MM.1S (cell line): ENCODE data around the gene C1orf210.

ENCODE experiments used
- DNase-seq: peaks from one replicate; pipeline ENCODE4 v3.0.0-alpha.2; 2015
- H2AFZ ChIP-seq: fragments of 300-600 bp; sonication (generic); 2 replicates; pipeline ENCODE4 v1.6.0; 2016; ENCODE audit warnings: antibody characterized with exemption, low read length
- H3F3A ChIP-seq: fragments of 300-600 bp; sonication (generic); 2 replicates; pipeline ENCODE4 v1.6.1; 2016; ENCODE audit warnings: mild to moderate bottlenecking, antibody characterized with exemption, low read length, moderate library complexity, mixed read lengths; ENCODE audit not compliant: insufficient read depth
- H3K27ac ChIP-seq: fragments of 300-600 bp; sonication (generic); 2 replicates; pipeline ENCODE4 v1.5.1; 2016; ENCODE audit warnings: mild to moderate bottlenecking, low read length
- H3K27me3 ChIP-seq: fragments of 300-600 bp; sonication (generic); replicated peaks from 2 replicates; pipeline ENCODE4 v1.6.0; 2016; ENCODE audit warnings: low read length; ENCODE audit not compliant: insufficient read depth
- H3K36me3 ChIP-seq: fragments of 300-600 bp; sonication (generic); replicated peaks from 2 replicates; pipeline ENCODE4 v1.6.1; 2016; ENCODE audit warnings: mild to moderate bottlenecking, low read length, mixed read lengths; ENCODE audit not compliant: insufficient read depth
- H3K4me1 ChIP-seq: fragments of 300-600 bp; sonication (generic); 2 replicates; pipeline ENCODE4 v1.6.1; 2016; ENCODE audit warnings: low read length, mixed read lengths
- H3K4me2 ChIP-seq: fragments of 300-600 bp; sonication (generic); 2 replicates; pipeline ENCODE4 v1.6.0; 2016; ENCODE audit warnings: low read depth, low read length
- H3K4me3 ChIP-seq: fragments of 300-600 bp; sonication (generic); 2 replicates; pipeline ENCODE4 v1.5.1; 2016; ENCODE audit warnings: low read length, mixed read lengths
- H3K79me2 ChIP-seq: fragments of 300-600 bp; sonication (generic); 2 replicates; pipeline ENCODE4 v1.6.1; 2016; ENCODE audit warnings: mixed run types, low read length, mixed read lengths
- H3K9ac ChIP-seq: fragments of 300-600 bp; sonication (generic); 2 replicates; pipeline ENCODE4 v1.6.1; 2016; ENCODE audit warnings: low read length, mixed read lengths
- H3K9me2 ChIP-seq: fragments of 300-600 bp; sonication (generic); replicated peaks from 2 replicates; pipeline ENCODE4 v1.6.1; 2016; ENCODE audit warnings: mild to moderate bottlenecking, low read length, mixed read lengths; ENCODE audit not compliant: insufficient read depth
- H3K9me3 ChIP-seq: fragments of 300-600 bp; sonication (generic); replicated peaks from 2 replicates; pipeline ENCODE4 v1.6.1; 2016; ENCODE audit warnings: mild to moderate bottlenecking, low read length, mixed read lengths; ENCODE audit not compliant: insufficient read depth
- H4K20me1 ChIP-seq: fragments of 300-600 bp; sonication (generic); 2 replicates; pipeline ENCODE4 v1.6.1; 2016; ENCODE audit warnings: mild to moderate bottlenecking, low read length, moderate library complexity, mixed read lengths; ENCODE audit not compliant: insufficient read depth
- EZH2 ChIP-seq: fragments of 300-600 bp; sonication (generic); optimal IDR thresholded peaks from 2 replicates; pipeline ENCODE3; 2017; ENCODE audit warnings: low read depth, mild to moderate bottlenecking, antibody characterized with exemption, low read length, mixed read lengths
- EZH2phosphoT487 ChIP-seq: fragments of 300-600 bp; sonication (generic); IDR thresholded peaks from 2 replicates; pipeline ENCODE4 v1.6.1; 2018; ENCODE audit warnings: antibody characterized with exemption, low read length
- TF ChIP-seq, protein P1 (sequence below): fragments of 300-600 bp; sonication (generic); IDR thresholded peaks from 2 replicates; pipeline ENCODE4 v1.5.1; 2016; ENCODE audit warnings: antibody characterized with exemption, low read length, mixed read lengths

C1orf210 gene

DNA sequence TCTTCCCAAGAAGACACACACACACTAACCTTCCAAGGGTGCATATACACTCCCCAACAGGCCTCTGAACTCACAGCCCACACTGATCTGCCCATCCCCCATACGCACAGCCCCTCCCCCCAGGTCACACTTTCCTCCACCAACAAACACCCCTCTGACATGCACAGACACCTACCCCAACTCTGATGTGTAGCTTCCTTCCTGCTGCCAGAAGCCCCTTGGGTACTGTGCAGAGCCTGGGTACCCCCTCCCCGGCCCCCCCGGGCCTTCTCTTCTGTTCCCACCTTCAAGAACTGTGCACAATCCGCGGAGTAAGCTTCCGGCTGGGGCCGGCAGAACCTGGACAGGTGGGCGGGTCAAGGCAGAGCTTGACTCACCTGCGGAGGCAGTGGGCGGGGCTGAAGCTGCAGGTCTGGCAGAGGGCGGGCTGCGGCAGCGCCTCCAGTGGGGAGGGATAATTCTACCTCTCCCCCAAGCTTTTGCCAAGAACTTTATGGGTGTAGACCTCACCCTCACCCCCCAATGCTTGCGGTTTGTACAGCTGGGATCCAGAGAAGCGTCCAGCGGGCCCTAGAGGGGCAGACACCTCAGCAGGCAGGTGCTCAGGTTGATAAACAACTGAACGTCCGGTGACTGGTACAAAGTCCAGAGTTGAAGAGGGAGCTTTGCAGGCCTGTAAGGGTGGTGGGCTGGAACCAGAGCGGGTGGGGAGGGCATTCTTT lies at the start of gene C1orf210:
C1orf210 (minus strand) TSS at position 313 of the 722 bp plus-strand sequence. CDS start 2,311 bp downstream, outside the sequence.
- no peak within 1 kb of the TSS for H3K9ac ChIP-seq
- DNase-seq: no peak

DNA sequence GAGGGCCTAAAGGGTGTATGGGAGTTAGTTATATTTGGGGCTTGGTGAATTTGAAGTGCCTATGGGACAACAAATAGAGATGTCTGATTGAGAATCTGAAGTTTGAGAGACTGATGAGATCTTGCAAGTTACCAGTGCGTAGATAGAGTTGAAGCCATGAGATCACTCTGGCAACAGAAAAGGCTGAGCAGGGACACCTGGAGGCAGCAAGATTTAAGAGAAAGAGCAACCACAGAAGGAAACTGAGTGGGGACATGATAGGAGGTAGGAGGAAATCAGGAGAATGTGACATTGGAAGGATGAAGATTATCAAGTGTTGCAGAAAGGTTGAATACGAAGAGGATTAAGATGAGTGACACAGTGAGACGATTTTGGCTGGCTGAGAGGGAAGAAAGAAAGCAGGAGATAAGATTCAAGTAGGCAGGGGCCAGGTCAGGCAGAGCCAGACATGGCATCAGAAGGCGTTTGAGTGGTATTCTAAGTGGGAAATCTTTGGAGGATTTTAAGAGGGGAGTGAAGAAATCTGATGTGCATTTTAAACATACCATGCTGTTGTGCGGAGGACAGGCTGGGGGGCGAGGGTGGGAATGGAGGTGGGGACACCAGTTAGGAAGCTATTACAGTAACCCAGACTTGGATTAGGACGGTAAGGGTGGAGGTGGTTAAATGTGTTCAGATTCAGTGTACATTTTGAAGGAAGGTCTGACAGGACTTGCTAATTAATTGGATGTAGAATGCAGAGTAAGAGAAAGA lies 49.2 kb upstream of the C1orf210 start:
- 0 out of 2 replicates have a peak, but pooled peaks cover 3% of the 10 kb centered on the region for H3K27me3 ChIP-seq
- no peak overlapping the region for H3K27ac ChIP-seq
- H3K4me3 ChIP-seq: no peak overlapping the region
- TF ChIP-seq, protein P1, sequence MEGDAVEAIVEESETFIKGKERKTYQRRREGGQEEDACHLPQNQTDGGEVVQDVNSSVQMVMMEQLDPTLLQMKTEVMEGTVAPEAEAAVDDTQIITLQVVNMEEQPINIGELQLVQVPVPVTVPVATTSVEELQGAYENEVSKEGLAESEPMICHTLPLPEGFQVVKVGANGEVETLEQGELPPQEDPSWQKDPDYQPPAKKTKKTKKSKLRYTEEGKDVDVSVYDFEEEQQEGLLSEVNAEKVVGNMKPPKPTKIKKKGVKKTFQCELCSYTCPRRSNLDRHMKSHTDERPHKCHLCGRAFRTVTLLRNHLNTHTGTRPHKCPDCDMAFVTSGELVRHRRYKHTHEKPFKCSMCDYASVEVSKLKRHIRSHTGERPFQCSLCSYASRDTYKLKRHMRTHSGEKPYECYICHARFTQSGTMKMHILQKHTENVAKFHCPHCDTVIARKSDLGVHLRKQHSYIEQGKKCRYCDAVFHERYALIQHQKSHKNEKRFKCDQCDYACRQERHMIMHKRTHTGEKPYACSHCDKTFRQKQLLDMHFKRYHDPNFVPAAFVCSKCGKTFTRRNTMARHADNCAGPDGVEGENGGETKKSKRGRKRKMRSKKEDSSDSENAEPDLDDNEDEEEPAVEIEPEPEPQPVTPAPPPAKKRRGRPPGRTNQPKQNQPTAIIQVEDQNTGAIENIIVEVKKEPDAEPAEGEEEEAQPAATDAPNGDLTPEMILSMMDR: no peak
- no peak for TF ChIP-seq EZH2
- no peak for TF ChIP-seq EZH2phosphoT487
- H3K79me2 ChIP-seq: no peaks in the 10 kb centered on the region
- H3K36me3 ChIP-seq: no peaks in the 10 kb centered on the region
- H3K9ac ChIP-seq: no peak overlapping the region
- H3F3A ChIP-seq: no peaks in the 10 kb centered on the region
- H3K9me2 ChIP-seq: no peaks in the 10 kb centered on the region
- H2AFZ ChIP-seq: no peak overlapping the region
- H4K20me1 ChIP-seq: no peaks in the 10 kb centered on the region
- no peak overlapping the region for H3K4me2 ChIP-seq
- H3K9me3 ChIP-seq: no peaks in the 10 kb centered on the region
- no peak for DNase-seq
- H3K4me1 ChIP-seq: no peaks in the 10 kb centered on the region

More for the DNA sequence above, at the start of gene C1orf210:
- H3K27ac ChIP-seq: no peak within 1 kb of the TSS
- H3K9me2 ChIP-seq: no peaks in the 10 kb centered on the region
- H3K36me3 ChIP-seq: no peaks in the 10 kb centered on the region
- H2AFZ ChIP-seq: no peak within 1 kb of the TSS
- no peak for TF ChIP-seq EZH2phosphoT487
- H3K4me2 ChIP-seq: no peak within 1 kb of the TSS
- no peaks in the 10 kb centered on the region for H4K20me1 ChIP-seq
- no peaks in the 10 kb centered on the region for H3K79me2 ChIP-seq
- no peaks in the 10 kb centered on the region for H3K27me3 ChIP-seq
- H3K4me3 ChIP-seq: no peak within 1 kb of the TSS
- H3F3A ChIP-seq: no peaks in the 10 kb centered on the region
- no peaks in the 10 kb centered on the region for H3K4me1 ChIP-seq
- no peaks in the 10 kb centered on the region for H3K9me3 ChIP-seq

DNA sequence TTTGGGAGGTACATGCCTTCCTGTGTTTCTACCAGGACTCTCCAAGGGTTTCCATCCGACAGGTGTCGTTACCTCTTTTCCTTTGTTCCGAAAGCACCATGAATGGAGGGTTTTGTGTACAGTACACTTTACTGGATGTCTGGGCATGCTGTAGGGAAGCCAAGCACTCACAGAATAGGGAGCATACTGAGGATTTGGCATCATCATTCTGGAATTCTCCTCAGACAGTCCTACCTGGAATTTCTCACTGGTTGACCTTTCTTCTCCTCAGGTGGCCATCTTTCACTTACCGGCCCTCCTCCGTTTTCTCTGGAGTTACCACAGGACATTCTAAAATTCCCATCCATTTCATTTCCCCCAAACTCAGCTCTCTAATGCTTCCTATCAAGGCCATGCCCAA lies 46.3 kb upstream of the C1orf210 start:
- no peaks in the 10 kb centered on the region for H3F3A ChIP-seq
- H4K20me1 ChIP-seq: no peaks in the 10 kb centered on the region
- no peak for DNase-seq
- no peak overlapping the region for H3K4me3 ChIP-seq
- no peak overlapping the region for H3K27ac ChIP-seq
- no peak overlapping the region for H2AFZ ChIP-seq
- H3K9me2 ChIP-seq: no peaks in the 10 kb centered on the region
- H3K27me3 ChIP-seq: 0 out of 2 replicates have a peak, but pooled peaks cover 3% of the 10 kb centered on the region
- no peaks in the 10 kb centered on the region for H3K4me1 ChIP-seq
- no peak for TF ChIP-seq EZH2phosphoT487
- TF ChIP-seq, protein P1: no peak
- TF ChIP-seq EZH2: no peak
- H3K36me3 ChIP-seq: no peaks in the 10 kb centered on the region
- no peak overlapping the region for H3K9ac ChIP-seq
- no peaks in the 10 kb centered on the region for H3K79me2 ChIP-seq
- no peaks in the 10 kb centered on the region for H3K9me3 ChIP-seq
- no peak overlapping the region for H3K4me2 ChIP-seq
